NCI-H1436 (cell line): Measurements from ENCODE around the gene TUBA4A.

ENCODE experiments used
- DNase-seq: peaks from one replicate; lab custom pipeline; 2025; lab: John Stamatoyannopoulos, UW

The TUBA4A gene

GRCh38 chr2:219234331-219234730 lies 19.4 kb downstream of the TUBA4A start:
- DNase-seq, result no peak

- DNase-seq, result no peak
These were observed 23.6 kb downstream of the TUBA4A start for GRCh38 chr2:219230059-219230540.

- peak; percentile 97 for DNase-seq
These were observed 24.2 kb downstream of the TUBA4A start, which contains the start of the genes ANKZF1 and ATG9A for GRCh38 chr2:219229305-219230058. ANKZF1 (plus strand) TSS chr2:219229806; CDS start chr2:219230258, 452 bp downstream. ATG9A (minus strand) TSS chr2:219229636; CDS start chr2:219228024, 1,612 bp downstream.

- no peak for DNase-seq
These were observed 24.8 kb downstream of the TUBA4A start for GRCh38 chr2:219228911-219229304.

- no peak for DNase-seq
These were observed 25.4 kb downstream of the TUBA4A start for GRCh38 chr2:219228041-219228910.

DNA sequence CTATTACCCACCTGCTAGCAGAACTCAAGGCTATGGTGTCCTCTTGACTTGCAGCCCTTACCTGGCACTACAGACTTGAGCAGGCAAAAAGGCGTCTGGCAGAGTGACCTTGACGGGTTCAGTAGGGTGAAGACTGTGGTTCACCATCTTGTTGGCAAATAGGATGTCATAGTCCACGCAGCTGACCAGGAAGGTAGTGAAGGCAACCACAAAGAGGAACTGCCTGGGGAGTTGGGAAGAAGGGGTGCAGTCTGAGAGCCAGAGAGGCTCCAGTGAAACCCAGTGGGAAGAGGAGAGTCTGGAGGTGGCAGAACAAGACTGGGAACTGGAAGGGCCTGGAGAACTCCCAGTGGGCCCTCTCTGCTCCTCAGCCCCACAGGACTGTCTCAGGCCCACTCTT lies 28.4 kb downstream of the TUBA4A start:
- DNase-seq, result no peak

DNA sequence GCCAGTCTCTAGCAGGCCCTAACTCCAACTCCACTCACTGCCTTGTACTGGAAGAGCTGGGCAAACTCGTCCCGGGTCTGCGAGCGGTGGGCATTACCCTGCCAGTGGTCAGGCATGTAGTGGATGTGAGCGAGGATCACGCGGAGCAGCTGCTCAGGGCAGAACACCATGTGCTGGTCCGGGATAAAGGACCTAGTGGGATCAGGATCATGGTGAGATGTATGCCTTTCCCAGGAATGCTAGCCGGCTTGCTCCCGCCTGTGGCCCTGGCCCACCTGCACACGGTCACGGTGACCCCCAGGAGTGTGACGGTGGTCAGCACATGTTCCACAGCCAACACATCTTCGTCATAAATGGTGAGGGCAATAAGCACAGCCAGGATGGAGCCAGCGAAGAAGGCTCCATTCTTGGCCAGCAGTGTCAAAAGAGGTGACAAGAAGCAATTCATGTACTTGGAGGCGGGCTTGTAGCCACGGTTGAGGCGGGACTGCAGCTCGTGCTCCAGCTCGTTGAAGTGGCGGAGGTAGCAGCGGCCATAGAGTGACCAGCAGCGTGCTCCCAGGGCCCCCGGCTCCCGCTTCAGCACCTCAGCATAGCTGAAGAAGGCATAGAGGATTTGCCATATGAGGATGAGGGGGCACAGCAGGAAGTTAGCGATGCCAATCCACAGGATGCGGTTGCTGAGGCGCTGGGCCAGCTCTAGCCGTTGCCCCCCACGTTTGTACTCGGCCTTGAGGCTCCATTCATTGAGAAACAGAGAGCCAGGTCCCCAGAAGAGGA lies 29.7 kb downstream of the TUBA4A start:
- no peak for DNase-seq

DNA sequence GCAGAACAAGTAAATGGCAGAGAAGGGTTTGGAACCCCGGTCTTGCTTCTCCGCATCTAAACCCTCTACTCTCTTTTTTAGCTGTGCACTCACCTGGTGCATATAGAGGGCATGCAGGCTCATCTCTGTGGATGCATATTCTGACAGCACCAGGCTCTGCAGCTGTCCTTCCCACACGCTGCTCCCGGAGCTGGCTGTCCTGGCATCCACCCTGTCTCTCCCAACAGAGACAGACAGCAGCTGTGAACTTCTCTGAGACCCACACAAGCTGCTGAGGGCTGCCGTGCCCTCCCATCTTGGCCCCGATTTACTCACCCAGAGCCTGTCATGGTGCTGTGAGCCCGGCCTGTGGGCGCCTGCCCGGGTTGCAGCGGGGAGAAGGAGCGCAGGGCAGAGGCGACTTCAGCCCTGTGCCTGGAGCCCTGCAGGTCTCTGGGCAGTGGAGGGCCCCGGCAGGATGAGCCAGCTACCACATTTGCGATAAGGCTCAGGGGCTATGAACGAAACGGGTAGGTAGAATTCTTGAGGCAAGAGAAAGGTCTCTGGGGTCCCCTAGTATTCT lies 31.7 kb downstream of the TUBA4A start:
- no peak for DNase-seq

DNA sequence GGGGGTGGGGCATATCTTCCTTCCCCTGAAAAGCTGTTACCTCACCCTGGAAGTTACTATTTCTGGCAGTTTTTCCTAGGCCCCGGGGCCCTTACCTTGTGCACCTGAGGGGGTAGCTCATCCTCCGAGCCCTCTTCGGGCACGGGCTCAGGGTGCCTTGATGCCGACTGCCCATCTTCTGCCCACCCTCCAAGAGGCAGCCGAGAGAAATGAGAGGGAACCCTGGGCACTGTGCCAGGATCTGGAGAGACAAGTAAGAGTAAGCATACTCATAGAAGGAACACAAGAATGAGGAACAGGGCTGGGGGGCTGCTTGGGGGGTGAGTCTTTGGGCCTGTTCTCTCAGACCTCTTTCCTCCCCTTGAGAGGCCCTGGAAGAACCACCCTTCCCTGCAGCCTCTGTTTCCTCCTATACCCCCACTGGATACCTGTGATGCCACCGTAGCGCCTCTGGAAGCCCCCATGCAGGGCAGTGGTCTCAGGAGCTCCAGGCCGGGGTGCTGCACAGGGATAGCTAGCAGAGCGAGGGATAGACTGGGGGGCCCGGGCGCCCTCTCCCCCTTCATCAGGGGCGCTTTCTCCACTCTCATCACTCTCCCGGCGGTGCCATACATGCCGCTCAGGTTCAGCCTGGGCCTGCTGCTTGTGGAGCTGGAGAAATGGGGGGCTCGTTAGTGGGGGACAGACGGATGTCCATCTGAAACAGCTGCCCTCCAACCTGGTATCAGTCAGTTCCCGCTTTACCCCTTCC lies 32.9 kb downstream of the TUBA4A start:
- no peak for DNase-seq

GRCh38 chr2:219219784-219220532 lies 33.8 kb downstream of the TUBA4A start:
- no peak for DNase-seq

- DNase-seq, result peak; percentile 94
These were observed 34.7 kb downstream of the TUBA4A start, which contains the start of gene ABCB6 for GRCh38 chr2:219218732-219219701. ABCB6 (minus strand) TSS chr2:219218958; CDS start chr2:219218673, 285 bp downstream.

DNA sequence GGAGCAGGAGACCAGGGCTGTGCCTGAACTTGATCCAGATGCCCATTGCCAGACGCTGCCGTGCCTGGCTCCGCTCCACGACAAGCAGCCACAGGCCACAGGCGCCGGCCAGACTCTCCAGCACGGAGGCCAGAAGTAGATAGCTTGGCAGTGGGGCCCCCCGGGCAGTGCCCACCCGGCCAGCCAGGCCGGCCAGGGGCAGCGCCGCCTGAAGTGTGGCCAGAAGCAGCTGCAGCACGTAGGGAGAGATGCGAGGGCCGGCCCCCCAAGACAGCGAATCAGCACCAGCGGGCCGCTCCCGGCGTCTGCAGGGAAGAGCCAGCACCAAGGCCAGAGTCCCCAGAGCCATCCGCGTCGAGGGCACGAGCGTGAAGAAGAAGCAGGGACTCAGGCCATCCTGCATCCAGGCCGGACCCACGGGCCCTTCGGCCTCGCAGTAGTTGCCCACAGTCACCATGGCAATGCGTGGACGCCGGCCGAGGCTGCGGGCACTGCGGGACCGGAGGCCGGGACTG lies 35.4 kb downstream of the TUBA4A start:
- DNase-seq, result peak; percentile 35

- no peak for DNase-seq
These were observed 37.2 kb downstream of the TUBA4A start for GRCh38 chr2:219216535-219216915.

GRCh38 chr2:219215871-219216534 lies 37.7 kb downstream of the TUBA4A start:
- no peak for DNase-seq

DNA sequence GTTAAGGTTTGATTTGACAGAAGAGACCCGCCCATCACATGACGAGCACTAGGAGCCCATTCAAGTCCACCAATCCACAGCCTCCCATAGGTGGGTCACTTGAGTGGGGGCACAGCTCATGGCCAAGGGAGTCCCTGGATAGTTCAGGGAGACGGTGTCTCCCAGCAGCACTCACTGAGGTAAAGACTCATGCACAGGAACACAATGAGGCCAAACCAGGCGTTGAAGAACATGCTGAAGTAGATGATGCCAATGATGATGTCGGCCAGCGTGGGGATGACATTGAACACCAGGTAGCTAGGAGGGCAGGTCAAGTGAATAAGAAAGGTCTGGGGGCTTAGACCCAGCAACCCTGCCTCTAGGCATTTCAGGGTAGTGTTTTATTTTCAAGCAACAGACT lies 38.9 kb downstream of the TUBA4A start:
- DNase-seq, result no peak

DNA sequence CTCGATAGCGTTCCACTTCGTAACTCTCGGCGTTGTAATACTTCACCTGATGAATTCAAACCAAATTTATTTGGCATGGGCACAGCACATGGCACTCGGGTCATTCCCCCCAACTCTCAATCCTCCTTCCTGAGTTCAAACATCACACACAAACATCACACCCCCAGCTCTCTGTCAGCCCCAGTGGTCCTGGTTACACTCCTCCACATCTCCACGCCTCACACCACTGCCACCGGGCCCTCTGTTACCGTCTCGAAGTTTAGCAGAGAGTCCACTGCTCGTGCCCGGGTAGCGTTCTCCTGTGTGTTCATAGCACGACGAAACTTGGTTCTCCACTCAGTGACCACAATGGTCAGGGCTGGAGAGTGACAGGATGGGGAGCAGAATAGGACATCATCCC lies 39.6 kb downstream of the TUBA4A start:
- DNase-seq, result no peak

DNA sequence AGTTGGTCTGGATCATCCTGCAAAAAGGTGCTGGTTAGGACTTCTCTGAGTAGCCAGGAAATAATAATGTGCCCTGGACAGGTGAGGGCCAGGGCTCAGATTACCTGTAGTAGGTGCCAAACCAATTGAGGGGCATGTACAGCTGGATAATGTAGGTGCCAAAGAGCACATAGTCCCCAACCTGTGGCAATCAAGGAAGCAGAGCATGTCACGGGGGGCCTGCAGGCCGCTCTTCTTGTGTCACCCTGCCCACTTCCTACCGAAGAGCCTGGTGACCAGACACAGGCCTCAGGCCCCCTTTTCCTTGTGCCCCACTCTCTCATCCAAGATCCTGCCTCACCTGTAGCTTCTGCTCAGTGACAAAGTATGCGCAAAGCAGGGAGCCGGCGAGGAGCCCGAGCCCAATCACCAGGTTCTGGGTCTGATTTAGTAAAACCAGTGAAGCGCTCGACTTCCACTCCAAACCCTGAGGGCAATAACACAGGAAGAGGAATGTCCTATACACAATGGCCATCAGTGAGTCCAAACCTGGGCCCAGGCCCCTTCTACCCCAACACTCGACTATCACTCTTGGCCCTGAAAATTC lies 40.1 kb downstream of the TUBA4A start:
- no peak for DNase-seq

GRCh38 chr2:219213026-219213415 lies 40.7 kb downstream of the TUBA4A start:
- no peak for DNase-seq
